K562 (cell line): ENCODE data around the gene TAS2R40. TPM values are rescaled to one million over a fixed set of nuclear protein-coding genes. Genes with fewer than 3 reads are reported as not detected.

Source experiments
- ATAC-seq: fragments of 200-7000 bp; cut with Tn5 transposase; 3 replicates; pipeline ENCODE4 v1.9.1; 2020; ENCODE audit warnings: moderate library complexity
- BruUV-seq: library from RNA; stranded (reverse); fragments of 400-500 nt; replicated peaks from 2 replicates; lab custom pipeline; 2021; lab: Mats Ljungman, UMichigan
- CTCF ChIA-PET: fragments of 300-600 bp; formaldehyde crosslinking; extraction: SDS; loops from one replicate; lab custom pipeline; 2021; ENCODE audit warnings: low intra/inter-chr PET ratio; lab: Yijun Ruan, JAX
- POLR2A ChIA-PET: fragments of 300-600, 350-650 bp; sonication (Branson Sonifier 250); formaldehyde crosslinking; extraction: SDS; loops from one replicate; lab custom pipeline; 2021; ENCODE audit warnings: antibody characterized with exemption, inconsistent platforms; lab: Yijun Ruan, JAX
- DNase-seq, 4 experiments: peaks; one replicate each; pipeline versions ENCODE4 v3.0.0 to v3.0.0-alpha.2; 2011 to 2018; ENCODE audit warnings: low spot score in 3 of 4, mixed read lengths in 3 of 4; ENCODE audit errors: extremely low read depth in 1 of 4
- FAIRE-seq: peaks from 2 replicates; lab custom pipeline; 2011; peaks lifted over from hg19 to GRCh38; lab: Jason Lieb, UNC
- H2AFZ ChIP-seq: 2 replicates; pipeline ENCODE4 v1.6.0; 2011; ENCODE audit warnings: low read depth, low read length, control low read depth, inconsistent platforms
- H3K27ac ChIP-seq: fragments of 200-600 bp; 3 replicates; pipeline ENCODE4 v1.8.0; 2011; ENCODE audit warnings: low read depth, mild to moderate bottlenecking, control low read depth, inconsistent platforms, low read length, moderate library complexity, mixed read lengths; ENCODE audit errors: extremely low read depth
- H3K27me3 ChIP-seq, 2 experiments: fragments of 300-600 bp in 1 of 2; 2 replicates in 1 of 2; 3 replicates in 1 of 2; pipeline versions ENCODE4 v1.6.0 to v1.8.0; 2011; ENCODE audit warnings: inconsistent platforms in 2 of 2, low read length in 2 of 2, mild to moderate bottlenecking in 1 of 2, mixed read lengths in 1 of 2, moderate library complexity in 1 of 2; ENCODE audit not compliant: control insufficient read depth in 2 of 2, insufficient read depth in 2 of 2
- H3K36me3 ChIP-seq: fragments of 300-600 bp; 3 replicates; pipeline ENCODE4 v1.8.0; 2011; ENCODE audit warnings: mild to moderate bottlenecking, low read length, inconsistent platforms; ENCODE audit not compliant: control insufficient read depth, insufficient read depth
- H3K4me1 ChIP-seq, 2 experiments: fragments of 200-600 bp in 1 of 2; replicated peaks in 1 of 2; 2 replicates in 1 of 2; 3 replicates in 1 of 2; pipeline versions ENCODE4 v1.5.1 to v1.8.0; 2011; ENCODE audit warnings: inconsistent platforms in 2 of 2, low read length in 2 of 2, mild to moderate bottlenecking in 1 of 2, mixed read lengths in 1 of 2, moderate library complexity in 1 of 2; ENCODE audit not compliant: control insufficient read depth in 2 of 2, insufficient read depth in 2 of 2
- H3K4me2 ChIP-seq: 2 replicates; pipeline ENCODE4 v1.6.1; 2011; ENCODE audit warnings: low read length, control low read depth, inconsistent platforms, mixed read lengths; ENCODE audit not compliant: insufficient read depth
- H3K4me3 ChIP-seq: fragments of 200-600 bp; sonication (generic), shearing (Covaris generic); 2 replicates; pipeline ENCODE4 v1.5.1; 2016; ENCODE audit warnings: control low read depth, inconsistent platforms
- H3K79me2 ChIP-seq: fragments of 200-600 bp; 3 replicates; pipeline ENCODE4 v1.8.0; 2011; ENCODE audit warnings: low read length, inconsistent platforms; ENCODE audit not compliant: control insufficient read depth, insufficient read depth
- H3K9ac ChIP-seq, 2 experiments: 2 replicates each; pipeline versions ENCODE4 v1.6.0 to v1.6.1; 2011; ENCODE audit warnings: low read depth in 2 of 2, low read length in 2 of 2, control low read depth in 1 of 2, inconsistent platforms in 1 of 2, mild to moderate bottlenecking in 1 of 2, mixed read lengths in 1 of 2; ENCODE audit not compliant: insufficient read depth in 1 of 2
- H3K9me1 ChIP-seq: one replicate; pipeline ENCODE4 v1.6.0; 2011; ENCODE audit warnings: inconsistent platforms, mild to moderate bottlenecking, low read length, moderate library complexity; ENCODE audit not compliant: control insufficient read depth, insufficient read depth
- H3K9me3 ChIP-seq: replicated peaks from 2 replicates; pipeline ENCODE4 v1.5.1; 2011; ENCODE audit warnings: low read depth, low read length, inconsistent platforms; ENCODE audit not compliant: control insufficient read depth, insufficient read depth
- H4K20me1 ChIP-seq: replicated peaks from 2 replicates; pipeline ENCODE4 v1.6.1; 2011; ENCODE audit warnings: low read length, inconsistent platforms, mixed read lengths; ENCODE audit not compliant: control insufficient read depth, insufficient read depth
- CBX5 ChIP-seq: IDR thresholded peaks from 2 replicates; pipeline ENCODE4 v1.6.1; 2014; ENCODE audit warnings: low read depth, borderline replicate concordance
- MAFG ChIP-seq: fragments of 450-650 bp; conservative IDR thresholded peaks from 2 replicates; pipeline ENCODE4 v1.6.1; 2016; ENCODE audit warnings: missing genetic modification characterization, missing compliant biosample characterization
- TRIM28 ChIP-seq: fragments of 450-650 bp; IDR thresholded peaks from 2 replicates; pipeline ENCODE4 v1.6.1; 2017
- ZBTB40 ChIP-seq, 2 experiments: fragments of 450-650 bp in 1 of 2; sonication (generic) in 1 of 2; formaldehyde crosslinking in 1 of 2; IDR thresholded peaks; 2 replicates each; pipeline versions ENCODE4 v1.7.1 to v1.9.0; 2016 to 2022; ENCODE audit warnings: inconsistent platforms in 1 of 2, mild to moderate bottlenecking in 1 of 2, missing genetic modification reagents in 1 of 2
- WGBS: fragments of 100-300 bp; shearing (Covaris generic); methylation state at CpG from one replicate; pipeline ENCODE4 v1.1.6; 2016; ENCODE audit warnings: low coverage, mixed read lengths; ENCODE audit not compliant: insufficient coverage; ENCODE audit errors: missing lambda C conversion rate; 5-methylcytosine and 5-hydroxymethylcytosine counted together
- in situ Hi-C: fragments of 300-500 bp; cut with MboI; formaldehyde crosslinking; loops from 4 replicates; pipeline ENCODE4 v1.15.0; 2018; ENCODE audit warnings: inconsistent platforms, mixed read lengths
- intact Hi-C: fragments of 100-400 bp; cut with micrococcal nuclease; formaldehyde crosslinking; loops from 2 replicates; pipeline ENCODE4 v1.14.2; 2022
- polyA plus RNA-seq, 8 experiments: library from polyadenylated mRNA; depleted of rRNA in 4 of 8; stranded (reverse) in 5 of 8; unstranded in 3 of 8; fragments of >200 nt; fragmentation: Nextera tagmentation in 2 of 8; fragmentation: Illumina TruSeq in 1 of 8; extraction: Ambion mirVana in 2 of 8; extraction: Trizol in 1 of 8; gene quantifications; 2 replicates each; pipeline versions ENCODE4 v1.2.1 to v1.2.3, GENCODE V29; 2011 to 2014; ENCODE audit warnings: inconsistent platforms in 1 of 8, missing spikeins in 1 of 8
- total RNA-seq, 7 experiments: library from RNA; depleted of rRNA in 6 of 7; stranded (reverse); fragments of >200 nt in 6 of 7; fragmentation: Illumina TruSeq in 2 of 7; extraction: Trizol in 2 of 7; gene quantifications; 2 replicates each; pipeline versions ENCODE4 v1.2.1 to v1.2.3, GENCODE V29; 2011 to 2021; ENCODE audit warnings: low replicate concordance in 1 of 7

The TAS2R40 gene
- total and polyA plus RNA-seq, 9 of the 15 experiments (the other 6 are each of a cell fraction or from before 2014, with no cell fraction given) = not detected

- Histone ChIP-seq H3K27ac (no peak overlapping the region), H3K9me1 (no peaks in the 10 kb centered on the region), H4K20me1 (no peaks in the 10 kb centered on the region), H3K36me3 (no peaks in the 10 kb centered on the region), H3K9me3 (peaks cover 3% of the 10 kb centered on the region), H3K4me1 (no peaks in the 10 kb centered on the region), H2AFZ (no peak overlapping the region), H3K79me2 (no peaks in the 10 kb centered on the region), H3K9ac (no peak overlapping the region), H3K4me2 (no peak overlapping the region), H3K27me3 (no peaks in the 10 kb centered on the region), H3K4me3 (no peak overlapping the region)
- TF ChIP-seq ZBTB40 (IDR thresholded peaks at IDR 0.05) = no peak
- no peak for TF ChIP-seq ZBTB40 (CRISPR knock-in tag; IDR thresholded peaks at IDR 0.05)
- TF ChIP-seq TRIM28 = peak; percentile 87
- peak; percentile 57; the same call in 1 of the 2 replicates for TF ChIP-seq CBX5
- peak; percentile 13; the same call in 1 of the 2 replicates for TF ChIP-seq MAFG (tag)
- WGBS = 0% methylated on average over 3 of the region's 3 CpGs
- intact Hi-C loops (no loop called here), in situ Hi-C loops (no loop called here)
- ATAC-seq (no peak), FAIRE-seq (no peak), DNase-seq (no peak)
- ChIA-PET CTCF (no interaction called here), POLR2A (no interaction called here)
- no TSS peak for BruUV-seq
These were observed 14.7 kb downstream of the TAS2R40 start for GRCh38 chr7:143236408-143236990.
